HG03139 (cell line): ENCODE results near the gene PIP5K1A.
"Not testable (repeated sequence)": the region's sequence is repeated elsewhere in the genome, so short reads cannot be mapped to it uniquely, and the experiment has no call there.

ENCODE experiments used
- ATAC-seq: cut with Tn5 transposase; IDR thresholded peaks from one replicate; pipeline ENCODE4 v1.9.1; 2021; ENCODE audit not compliant: unreplicated experiment

Gene PIP5K1A

DNA sequence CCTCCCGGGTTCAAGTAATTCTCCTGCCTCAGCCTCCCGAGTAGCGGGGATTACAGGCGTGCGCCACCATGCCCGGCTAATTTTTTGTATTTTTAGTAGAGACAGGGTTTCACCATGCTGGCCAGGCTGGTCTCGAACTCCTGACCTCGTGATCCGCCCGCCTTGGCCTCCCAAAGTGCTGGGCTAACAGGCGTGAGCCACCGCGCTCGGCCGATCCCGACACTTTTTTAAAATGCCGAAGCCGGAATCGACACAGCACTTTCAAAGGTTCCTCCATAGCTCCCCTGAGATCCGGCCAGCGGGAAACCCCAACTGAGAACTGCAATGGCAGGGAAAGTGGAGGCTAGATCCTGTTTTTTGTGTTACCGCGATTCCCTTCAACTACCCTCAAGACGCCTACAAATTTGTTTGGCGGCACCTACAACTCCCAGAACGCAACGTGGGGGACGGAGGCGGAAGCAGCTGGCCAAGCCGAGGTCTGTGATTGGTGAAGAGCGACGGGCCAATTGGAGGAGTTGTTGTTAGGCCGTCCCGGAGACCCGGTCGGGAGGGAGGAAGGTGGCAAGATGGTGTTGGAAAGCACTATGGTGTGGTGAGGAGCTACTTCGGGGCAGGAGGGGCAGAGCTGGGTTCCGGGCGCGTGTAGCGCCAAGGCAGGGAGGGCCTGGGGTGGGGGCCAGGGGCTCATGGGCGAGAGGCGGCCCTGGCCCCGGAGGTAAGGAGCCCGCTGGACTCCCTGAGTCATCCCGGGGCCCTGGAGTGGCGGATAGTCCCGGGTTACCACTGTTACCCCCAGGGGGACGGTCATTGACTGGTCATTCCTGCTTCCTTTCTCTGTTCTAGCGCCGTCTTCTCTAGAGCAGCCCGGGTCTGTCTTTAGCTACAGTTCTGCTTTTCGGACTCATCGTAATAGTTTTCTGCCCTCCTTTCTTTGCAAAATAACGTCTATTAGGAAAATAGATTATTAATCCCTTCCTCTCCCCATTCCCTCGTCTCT, 56.2 kb downstream of the PIP5K1A start, which contains the start of gene PSMD4:
Gene PSMD4 (plus strand): TSS at position 518 of the 997 bp plus-strand sequence. CDS start 49 bp downstream, at position 567.
- ATAC-seq, result peak; percentile 89

- ATAC-seq, result no peak
Observed at GRCh38 chr1:151255381-151255780, 57.0 kb downstream of the PIP5K1A start.

- ATAC-seq, result no peak
Observed at GRCh38 chr1:151259351-151259750, 61.0 kb downstream of the PIP5K1A start.

GRCh38 chr1:151265446-151266236, 67.3 kb downstream of the PIP5K1A start:
- ATAC-seq, result no peak

GRCh38 chr1:151266315-151266714, 68.0 kb downstream of the PIP5K1A start:
- no peak for ATAC-seq

- no peak for ATAC-seq
Observed at GRCh38 chr1:151266821-151267220, 68.5 kb downstream of the PIP5K1A start.

GRCh38 chr1:151267760-151268159, 69.4 kb downstream of the PIP5K1A start:
- no peak for ATAC-seq

- ATAC-seq, result no peak
Observed at GRCh38 chr1:151273924-151274466, 75.6 kb downstream of the PIP5K1A start.

GRCh38 chr1:151275341-151275740, 77.0 kb downstream of the PIP5K1A start:
- not testable (repeated sequence) for ATAC-seq

- no peak for ATAC-seq
Observed at GRCh38 chr1:151277249-151277648, 78.9 kb downstream of the PIP5K1A start.

DNA sequence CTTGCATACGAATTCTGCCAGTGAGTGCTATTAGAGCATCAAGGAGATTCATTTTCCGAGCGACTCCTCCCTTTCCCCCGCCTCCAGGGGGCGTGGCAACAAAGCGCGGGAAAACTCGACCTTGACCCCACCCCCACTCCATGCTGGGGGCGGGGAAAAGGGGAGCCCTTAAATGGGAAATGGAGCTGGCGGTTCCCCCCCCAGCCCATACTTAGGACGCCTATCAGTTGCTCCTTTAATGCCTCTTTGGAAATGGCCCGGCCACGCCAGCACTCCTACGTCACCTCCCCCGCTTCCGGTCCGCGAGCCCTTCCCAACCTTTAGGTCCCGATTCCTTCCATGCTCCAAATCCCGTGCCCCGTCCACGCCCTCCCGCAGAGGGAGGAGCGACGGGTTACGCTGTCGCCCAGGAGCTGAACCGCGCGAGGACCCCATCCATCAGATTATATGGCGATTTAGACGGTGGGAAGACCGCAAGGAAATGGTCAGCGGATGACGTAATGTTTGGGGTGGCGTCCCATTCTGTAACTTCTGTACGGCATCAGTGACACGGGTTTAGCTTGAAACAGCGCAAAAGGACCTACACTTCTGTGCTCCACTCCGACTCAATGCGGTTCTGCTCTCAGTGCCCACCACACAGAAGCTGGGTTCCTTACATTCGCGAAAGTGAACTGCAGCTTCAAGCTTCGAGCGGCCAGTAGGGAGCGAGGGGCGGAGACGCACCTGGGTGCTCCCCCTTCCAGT, 83.0 kb downstream of the PIP5K1A start:
- ATAC-seq, result peak; percentile 23

DNA sequence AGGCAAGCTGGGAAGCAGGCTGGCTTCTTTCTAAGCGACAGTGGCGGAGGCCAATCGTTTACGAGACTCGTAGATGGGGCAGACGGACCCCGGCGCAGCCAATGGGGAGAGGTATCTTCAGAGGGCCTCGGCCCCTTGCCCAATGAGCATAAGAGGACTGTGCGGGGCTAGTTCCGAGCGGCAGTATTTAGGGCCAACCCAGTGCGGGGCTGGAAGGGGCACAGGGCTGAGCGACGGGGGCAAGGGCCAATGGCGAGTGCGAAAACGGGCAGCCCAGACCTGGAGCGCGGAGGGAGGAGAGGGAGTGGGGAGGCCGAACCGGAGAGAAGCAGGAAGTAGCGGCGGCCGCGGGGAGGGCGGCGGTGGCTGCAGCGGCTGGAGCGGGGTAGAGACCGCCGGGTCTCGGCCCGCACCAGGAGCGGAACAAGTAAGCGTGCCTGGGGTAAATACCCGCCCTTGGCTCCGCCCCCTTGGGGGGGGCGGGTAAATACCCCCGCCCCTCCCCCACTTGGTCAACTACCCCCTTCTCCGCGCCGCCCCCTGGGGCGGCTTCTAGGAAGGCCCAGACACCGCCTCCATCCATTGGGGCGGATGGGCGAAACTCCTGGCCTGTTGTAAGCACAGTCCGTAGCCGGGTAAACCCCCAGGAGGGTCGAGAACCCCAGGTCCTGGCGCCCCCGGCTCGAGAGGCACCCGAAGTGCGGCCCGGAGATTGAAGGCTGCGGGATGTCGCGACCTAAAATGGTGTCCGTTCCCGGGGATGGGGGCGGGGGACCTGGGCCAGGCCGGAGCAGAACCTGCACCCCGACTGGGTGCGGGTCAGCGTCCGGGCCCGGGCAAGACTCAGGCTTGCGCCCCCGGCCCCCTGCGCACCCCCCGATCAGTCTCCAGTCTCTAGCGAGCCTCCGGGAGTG, 83.9 kb downstream of the PIP5K1A start, which contains the start of gene ZNF687:
Gene ZNF687 (plus strand): TSS at position 331 of the 914 bp plus-strand sequence. CDS start 3,993 bp downstream, outside the sequence.
- ATAC-seq, result peak; percentile 82

DNA sequence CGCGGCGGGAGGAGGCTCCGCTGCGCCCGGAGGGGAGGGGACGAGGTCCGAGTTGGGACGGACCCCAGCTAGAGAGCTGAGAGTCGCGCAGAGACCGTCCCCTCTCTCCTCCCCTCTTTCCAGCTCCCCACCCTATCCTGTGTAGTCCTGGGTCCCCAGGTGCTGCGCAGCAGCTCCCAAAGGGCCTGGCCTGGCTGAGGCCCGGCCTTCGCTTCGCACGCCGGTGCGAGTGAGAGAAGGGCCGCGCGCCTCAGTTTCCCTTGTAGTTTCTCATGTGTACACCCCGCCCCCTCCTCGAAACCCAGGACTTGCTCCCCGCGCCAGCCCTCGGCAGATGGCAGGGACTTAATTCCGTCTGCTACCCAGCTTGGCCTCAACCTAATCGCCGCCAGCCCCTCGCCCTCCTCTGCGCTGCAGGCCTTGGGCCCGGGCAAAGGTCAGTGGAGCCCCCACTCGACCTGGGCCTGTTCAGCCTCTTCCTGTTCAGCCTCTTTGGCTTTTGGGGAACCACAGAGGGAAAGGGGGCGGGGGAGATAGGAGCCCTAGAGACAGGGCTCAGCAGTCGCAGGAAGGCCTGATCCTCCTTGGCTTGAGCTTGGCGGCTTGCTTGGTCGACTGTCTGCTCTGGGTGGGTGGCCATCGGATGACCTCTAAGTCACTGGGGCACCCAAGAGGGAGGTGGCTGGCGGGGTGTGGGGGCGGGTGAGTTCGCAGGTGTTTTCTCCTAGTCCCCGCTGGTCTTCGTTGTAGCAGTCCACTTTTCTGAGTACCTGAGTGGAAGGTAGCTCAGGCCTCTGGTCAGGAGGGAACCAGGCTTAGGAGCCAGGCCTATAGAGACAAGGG, 84.8 kb downstream of the PIP5K1A start:
- ATAC-seq, result no peak

- ATAC-seq, result no peak
Observed at GRCh38 chr1:151284013-151284577, 85.7 kb downstream of the PIP5K1A start.

DNA sequence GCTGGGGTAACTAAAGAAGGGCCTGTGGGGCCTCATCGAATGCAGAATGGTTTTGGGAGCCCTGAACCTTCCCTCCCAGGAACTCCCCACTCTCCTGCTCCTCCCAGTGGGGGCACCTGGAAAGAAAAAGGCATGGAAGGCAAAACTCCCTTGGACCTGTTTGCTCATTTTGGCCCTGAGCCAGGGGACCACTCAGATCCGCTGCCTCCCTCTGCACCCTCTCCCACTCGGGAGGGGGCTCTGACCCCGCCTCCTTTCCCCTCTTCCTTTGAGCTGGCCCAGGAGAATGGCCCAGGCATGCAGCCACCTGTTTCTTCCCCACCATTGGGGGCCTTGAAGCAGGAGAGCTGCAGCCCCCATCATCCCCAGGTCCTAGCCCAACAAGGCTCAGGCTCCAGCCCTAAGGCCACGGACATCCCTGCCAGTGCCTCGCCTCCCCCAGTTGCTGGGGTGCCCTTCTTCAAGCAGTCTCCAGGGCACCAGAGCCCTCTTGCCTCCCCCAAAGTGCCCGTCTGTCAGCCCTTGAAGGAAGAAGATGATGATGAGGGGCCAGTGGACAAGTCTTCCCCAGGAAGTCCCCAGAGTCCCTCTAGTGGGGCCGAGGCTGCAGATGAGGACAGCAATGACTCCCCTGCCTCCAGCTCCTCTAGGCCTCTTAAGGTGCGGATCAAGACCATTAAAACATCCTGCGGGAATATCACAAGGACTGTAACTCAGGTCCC, 88.4 kb downstream of the PIP5K1A start:
- ATAC-seq, result no peak

DNA sequence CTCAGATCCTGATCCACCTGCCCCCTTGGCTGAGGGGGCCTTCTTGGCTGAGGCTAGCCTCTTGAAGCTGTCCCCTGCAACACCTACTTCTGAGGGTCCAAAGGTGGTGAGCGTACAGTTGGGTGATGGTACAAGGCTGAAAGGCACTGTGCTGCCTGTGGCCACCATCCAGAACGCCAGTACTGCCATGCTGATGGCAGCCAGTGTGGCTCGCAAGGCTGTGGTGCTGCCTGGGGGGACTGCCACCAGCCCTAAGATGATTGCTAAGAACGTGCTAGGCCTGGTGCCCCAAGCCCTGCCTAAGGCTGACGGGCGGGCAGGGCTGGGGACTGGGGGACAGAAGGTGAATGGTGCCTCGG, 89.0 kb downstream of the PIP5K1A start:
- ATAC-seq, result no peak

GRCh38 chr1:151287767-151288500, 89.6 kb downstream of the PIP5K1A start:
- ATAC-seq, result no peak
